Thoracic aorta (tissue), 2 donors: Measurements from ENCODE around the gene MYOM1. TPM values are rescaled to one million over a fixed set of nuclear protein-coding genes. Genes with fewer than 3 reads are reported as not detected.
A peak's percentile ranks its signal among the peaks of the same experiment; 100 is the strongest.
"Not testable (repeated sequence)": the region's sequence is repeated elsewhere in the genome, so short reads cannot be mapped to it uniquely, and the experiment has no call there.

ENCODE experiments used
- ATAC-seq: fragments of 150-250 bp; one replicate; pipeline ENCODE4 v1.8.0; 2017; ENCODE audit warnings: low read depth; ENCODE audit not compliant: insufficient number of reproducible peaks, low FRiP score
- DNase-seq: peaks from one replicate; pipeline ENCODE4 v3.0.0-alpha.2; 2020; ENCODE audit warnings: low spot score
- H3K27ac ChIP-seq, 2 donors: fragments of 200-600 bp; sonication (generic); 1 replicate in 1 of 2; 2 replicates in 1 of 2; pipeline ENCODE4 v1.5.1; 2016; ENCODE audit warnings: mild to moderate bottlenecking in 2 of 2, moderate library complexity in 2 of 2
- H3K27me3 ChIP-seq: fragments of 200-600 bp; sonication (generic); replicated peaks from 2 replicates; pipeline ENCODE4 v1.6.0; 2016; ENCODE audit warnings: mild to moderate bottlenecking; ENCODE audit not compliant: insufficient read depth
- H3K36me3 ChIP-seq: fragments of 200-600 bp; sonication (generic); one replicate; pipeline ENCODE4 v1.5.1; 2016
- H3K4me1 ChIP-seq, 2 donors: fragments of 200-600 bp; sonication (generic); 1 replicate in 1 of 2; 2 replicates in 1 of 2; pipeline versions ENCODE4 v1.5.1 to v1.6.0; 2016; ENCODE audit warnings: low read depth in 2 of 2, mild to moderate bottlenecking in 1 of 2; ENCODE audit not compliant: control insufficient read depth in 1 of 2
- H3K4me3 ChIP-seq: fragments of 200-600 bp; sonication (generic); 2 replicates; pipeline ENCODE4 v1.5.1; 2016; ENCODE audit warnings: mild to moderate bottlenecking
- H3K9me3 ChIP-seq: fragments of 200-600 bp; sonication (generic); 2 replicates; pipeline ENCODE4 v1.5.1; 2016
- CTCF ChIP-seq: fragments of 200-600 bp; sonication (generic); IDR thresholded peaks from one replicate; pipeline ENCODE4 v1.5.1; 2019; ENCODE audit warnings: antibody characterized with exemption
- total RNA-seq, 2 donors: library from RNA; depleted of rRNA; stranded (reverse); fragments of >200 nt; gene quantifications; one replicate each; pipeline versions ENCODE4 v1.1.0 to v1.2.3, GENCODE V29; 2016

The MYOM1 gene
- total RNA-seq, 2 donors from 2014 or later = 16.1 to 27.2 TPM

GRCh38 chr18:3224223-3224622 is 4.5 kb upstream of the MYOM1 start:
- H3K4me3 ChIP-seq = no peak overlapping the region
- peaks cover 0 to 16% of the 10 kb centered on the region in 2 donors for H3K4me1 ChIP-seq
- no peaks in the 10 kb centered on the region for H3K27me3 ChIP-seq
- no peaks in the 10 kb centered on the region for H3K9me3 ChIP-seq
- no peak for DNase-seq
- no peak for ATAC-seq
- no peak for TF ChIP-seq CTCF
- H3K36me3 ChIP-seq = no peaks in the 10 kb centered on the region
- H3K27ac ChIP-seq = no peak overlapping the region

- no peak for ATAC-seq
- Histone ChIP-seq H3K4me1 (peaks cover 2 to 16% of the 10 kb centered on the region in 2 donors), H3K4me3 (no peak overlapping the region), H3K27me3 (no peaks in the 10 kb centered on the region), H3K36me3 (no peaks in the 10 kb centered on the region), H3K9me3 (no peaks in the 10 kb centered on the region), H3K27ac (no peak overlapping the region)
- no peak for DNase-seq
- no peak for TF ChIP-seq CTCF
Measured at GRCh38 chr18:3223356-3223755, 3.6 kb upstream of the MYOM1 start.

GRCh38 chr18:3221496-3221895 is 1.7 kb upstream of the MYOM1 start:
- no peak overlapping the region for H3K4me3 ChIP-seq
- H3K36me3 ChIP-seq = no peaks in the 10 kb centered on the region
- H3K4me1 ChIP-seq = peaks cover 5 to 27% of the 10 kb centered on the region in 2 donors
- no peak overlapping the region for H3K27ac ChIP-seq
- TF ChIP-seq CTCF = no peak
- ATAC-seq (no peak), DNase-seq (no peak)
- H3K9me3 ChIP-seq = no peaks in the 10 kb centered on the region
- no peaks in the 10 kb centered on the region for H3K27me3 ChIP-seq

GRCh38 chr18:3220868-3221267 is 1.1 kb upstream of the MYOM1 start:
- H3K27me3 ChIP-seq, H3K9me3 ChIP-seq, H3K36me3 ChIP-seq, H3K4me3 ChIP-seq, ATAC-seq, DNase-seq: not testable (repeated sequence)
- Histone ChIP-seq H3K27ac (peak overlapping the region; percentile 62 to 88), H3K4me1 (peaks cover 5 to 29% of the 10 kb centered on the region in 2 donors)

- ATAC-seq (no peak), DNase-seq (no peak)
- peak overlapping the region; percentile 62 to 88 for H3K27ac ChIP-seq
- peaks cover 5 to 29% of the 10 kb centered on the region in 2 donors for H3K4me1 ChIP-seq
- no peaks in the 10 kb centered on the region for H3K27me3 ChIP-seq
- no peak for TF ChIP-seq CTCF
- H3K36me3 ChIP-seq = peaks cover 7% of the 10 kb centered on the region
- peak overlapping the region; percentile 76 for H3K4me3 ChIP-seq
- no peaks in the 10 kb centered on the region for H3K9me3 ChIP-seq
Measured at GRCh38 chr18:3219241-3219630, 532 bp downstream of the MYOM1 start.

GRCh38 chr18:3218819-3219218 is 949 bp downstream of the MYOM1 start:
- Histone ChIP-seq H3K36me3 (peaks cover 8% of the 10 kb centered on the region), H3K27ac (peak overlapping the region; percentile 62 to 88), H3K27me3 (no peaks in the 10 kb centered on the region), H3K4me1 (peaks cover 6 to 30% of the 10 kb centered on the region in 2 donors), H3K4me3 (peak overlapping the region; percentile 76), H3K9me3 (no peaks in the 10 kb centered on the region)
- no peak for TF ChIP-seq CTCF
- DNase-seq (no peak), ATAC-seq (no peak)
